HepG2 (cell line): Measurements from ENCODE around the gene MYOZ1. TPM values are rescaled to one million over a fixed set of nuclear protein-coding genes. Genes with fewer than 3 reads are reported as not detected.
A peak's percentile ranks its signal among the peaks of the same experiment; 100 is the strongest.

Experiments
- ATAC-seq: fragments of 200-7000 bp; cut with Tn5 transposase; 3 replicates; pipeline ENCODE4 v1.9.1; 2020; ENCODE audit warnings: mild to moderate bottlenecking, moderate library complexity
- BruUV-seq: library from RNA; stranded (reverse); fragments of 400-500 nt; replicated peaks from 2 replicates; lab custom pipeline; 2021; lab: Mats Ljungman, UMichigan
- CTCF ChIA-PET: fragments of 300-600 bp; formaldehyde crosslinking; extraction: SDS; loops from one replicate; lab custom pipeline; 2021; ENCODE audit warnings: low total read pairs, inconsistent platforms, low intra/inter-chr PET ratio; lab: Yijun Ruan, JAX
- POLR2A ChIA-PET: fragments of 350-600 bp; sonication (Branson Sonifier 250); formaldehyde crosslinking; loops from one replicate; lab custom pipeline; 2020; ENCODE audit warnings: antibody characterized with exemption, inconsistent platforms; lab: Yijun Ruan, JAX
- DNase-seq: peaks from one replicate; pipeline ENCODE4 v3.0.0-alpha.2; 2015; ENCODE audit warnings: low spot score
- FAIRE-seq: peaks from 3 replicates; lab custom pipeline; 2011; peaks lifted over from hg19 to GRCh38; lab: Jason Lieb, UNC
- H2AFZ ChIP-seq: one replicate; pipeline ENCODE4 v1.6.1; 2011; ENCODE audit warnings: low read length, inconsistent platforms
- H3K27ac ChIP-seq: fragments of 300-600 bp; 3 replicates; pipeline ENCODE4 v1.8.0; 2011; ENCODE audit warnings: mixed run types, mild to moderate bottlenecking, mixed read lengths, low read length, inconsistent platforms; ENCODE audit not compliant: insufficient read depth; ENCODE audit errors: extremely low read length
- H3K27me3 ChIP-seq, 2 experiments: fragments of 200-600 bp in 1 of 2; 2 replicates in 1 of 2; 3 replicates in 1 of 2; pipeline versions ENCODE4 v1.6.0 to v1.8.0; 2011; ENCODE audit warnings: low read length in 2 of 2, mild to moderate bottlenecking in 2 of 2, moderate library complexity in 2 of 2, inconsistent platforms in 1 of 2; ENCODE audit not compliant: insufficient read depth in 2 of 2, control insufficient read depth in 1 of 2
- H3K36me3 ChIP-seq, 2 experiments: fragments of 200-600 bp in 1 of 2; replicated peaks in 1 of 2; 2 replicates in 1 of 2; 3 replicates in 1 of 2; pipeline versions ENCODE4 v1.5.1 to v1.8.0; 2011; ENCODE audit warnings: low read length in 2 of 2, inconsistent platforms in 1 of 2; ENCODE audit not compliant: insufficient read depth in 2 of 2, control insufficient read depth in 1 of 2
- H3K4me1 ChIP-seq: 2 replicates; pipeline ENCODE4 v1.5.1; 2012; ENCODE audit warnings: low read length, inconsistent platforms; ENCODE audit not compliant: insufficient read depth
- H3K4me2 ChIP-seq: 2 replicates; pipeline ENCODE4 v1.6.0; 2011; ENCODE audit warnings: low read depth, low read length, inconsistent platforms
- H3K4me3 ChIP-seq, 3 experiments: fragments of 200-600 bp in 1 of 3; sonication (generic), shearing (Covaris generic) in 1 of 3; replicated peaks in 1 of 3; 2 replicates each; pipeline ENCODE4 v1.5.1; 2011 to 2016; ENCODE audit warnings: low read length in 3 of 3, inconsistent platforms in 2 of 3, low read depth in 2 of 3, mild to moderate bottlenecking in 2 of 3, control low read depth in 1 of 3, mixed read lengths in 1 of 3; ENCODE audit not compliant: insufficient read depth in 1 of 3
- H3K79me2 ChIP-seq: one replicate; pipeline ENCODE4 v1.6.1; 2011; ENCODE audit warnings: low read length, inconsistent platforms; ENCODE audit not compliant: insufficient read depth
- H3K9ac ChIP-seq: 2 replicates; pipeline ENCODE4 v1.6.0; 2011; ENCODE audit warnings: mild to moderate bottlenecking, low read depth, low read length, inconsistent platforms; ENCODE audit not compliant: insufficient read depth
- H3K9me3 ChIP-seq: 2 replicates; pipeline ENCODE4 v1.5.1; 2012; ENCODE audit warnings: mild to moderate bottlenecking, low read length
- H4K20me1 ChIP-seq: 2 replicates; pipeline ENCODE4 v1.6.0; 2011; ENCODE audit warnings: inconsistent platforms, mild to moderate bottlenecking, low read length, moderate library complexity; ENCODE audit not compliant: insufficient read depth
- ARNT ChIP-seq: fragments of 450-650 bp; IDR thresholded peaks from 2 replicates; pipeline ENCODE4 v1.6.1; 2017
- HMG20A ChIP-seq: IDR thresholded peaks from 2 replicates; pipeline ENCODE4 v1.6.1; 2016; ENCODE audit warnings: borderline replicate concordance
- ONECUT2 ChIP-seq: sonication (generic); formaldehyde crosslinking; IDR thresholded peaks from 2 replicates; pipeline ENCODE4 v1.4.0; 2020; ENCODE audit warnings: missing genetic modification reagents
- PATZ1 ChIP-seq: sonication (generic); formaldehyde crosslinking; IDR thresholded peaks from 2 replicates; pipeline ENCODE4 v1.4.0; 2020; ENCODE audit warnings: missing genetic modification reagents
- POLR2A ChIP-seq, 2 experiments: IDR thresholded peaks; 2 replicates each; pipeline ENCODE4 v1.6.1; 2011; ENCODE audit warnings: low read depth in 2 of 2, low read length in 2 of 2, mild to moderate bottlenecking in 1 of 2, moderate library complexity in 1 of 2; ENCODE audit not compliant: insufficient read depth in 1 of 2
- SOX13 ChIP-seq, 3 experiments: fragments of 450-650 bp in 1 of 3; sonication (generic) in 1 of 3; formaldehyde crosslinking in 1 of 3; IDR thresholded peaks in 2 of 3; conservative IDR thresholded peaks in 1 of 3; 2 replicates each; pipeline versions ENCODE4 v1.5.0 to v1.6.1; 2016 to 2020; ENCODE audit warnings: antibody characterized with exemption in 1 of 3, mild to moderate bottlenecking in 1 of 3, missing compliant biosample characterization in 1 of 3, missing genetic modification reagents in 1 of 3, moderate library complexity in 1 of 3
- XRCC5 ChIP-seq: fragments of 200-400 bp; formaldehyde crosslinking; optimal IDR thresholded peaks from 2 replicates; pipeline ENCODE3; 2017; ENCODE audit warnings: mild to moderate bottlenecking, low read length
- YEATS2 ChIP-seq: sonication (generic); formaldehyde crosslinking; IDR thresholded peaks from 2 replicates; pipeline ENCODE4 v1.4.0; 2020; ENCODE audit warnings: missing genetic modification reagents, borderline replicate concordance
- WGBS: methylation state at CpG from one replicate; pipeline ENCODE4 v1.1.6; 2017; ENCODE audit warnings: low lambda C conversion rate; 5-methylcytosine and 5-hydroxymethylcytosine counted together
- in situ Hi-C: cut with HindIII; loops from 2 replicates; pipeline ENCODE4 v1.10.0; 2017; ENCODE audit warnings: low pct_unique_long_range_greater_than_20kb; ENCODE audit not compliant: extremely low pct_ligation_motif_present
- intact Hi-C: fragments of 100-400 bp; cut with micrococcal nuclease; formaldehyde crosslinking; loops from one replicate; pipeline ENCODE4 v1.10.0; 2022; ENCODE audit not compliant: unreplicated experiment
- polyA plus RNA-seq, 8 experiments: library from polyadenylated mRNA; depleted of rRNA in 3 of 8; stranded (reverse) in 7 of 8; unstranded in 1 of 8; fragments of >200 nt; fragmentation: Illumina TruSeq in 4 of 8; extraction: Trizol in 4 of 8; gene quantifications; 2 replicates each; pipeline versions ENCODE4 v1.2.1 to v1.2.3, GENCODE V29; 2011 to 2016; ENCODE audit warnings: low read depth in 4 of 8, missing spikeins in 1 of 8, mixed read lengths in 1 of 8; ENCODE audit not compliant: insufficient read depth in 1 of 8
- total RNA-seq, 5 experiments: library from RNA; depleted of rRNA; stranded (reverse); fragments of >200 nt; fragmentation: Illumina TruSeq; extraction: Trizol; gene quantifications; 2 replicates each; pipeline ENCODE4 v1.2.3, GENCODE V29; 2016; ENCODE audit warnings: low read depth in 1 of 5

Gene MYOZ1
- total and polyA plus RNA-seq, 2 of the 13 experiments (the other 11 are each of a cell fraction or from before 2014, with no cell fraction given) = not detected

DNA sequence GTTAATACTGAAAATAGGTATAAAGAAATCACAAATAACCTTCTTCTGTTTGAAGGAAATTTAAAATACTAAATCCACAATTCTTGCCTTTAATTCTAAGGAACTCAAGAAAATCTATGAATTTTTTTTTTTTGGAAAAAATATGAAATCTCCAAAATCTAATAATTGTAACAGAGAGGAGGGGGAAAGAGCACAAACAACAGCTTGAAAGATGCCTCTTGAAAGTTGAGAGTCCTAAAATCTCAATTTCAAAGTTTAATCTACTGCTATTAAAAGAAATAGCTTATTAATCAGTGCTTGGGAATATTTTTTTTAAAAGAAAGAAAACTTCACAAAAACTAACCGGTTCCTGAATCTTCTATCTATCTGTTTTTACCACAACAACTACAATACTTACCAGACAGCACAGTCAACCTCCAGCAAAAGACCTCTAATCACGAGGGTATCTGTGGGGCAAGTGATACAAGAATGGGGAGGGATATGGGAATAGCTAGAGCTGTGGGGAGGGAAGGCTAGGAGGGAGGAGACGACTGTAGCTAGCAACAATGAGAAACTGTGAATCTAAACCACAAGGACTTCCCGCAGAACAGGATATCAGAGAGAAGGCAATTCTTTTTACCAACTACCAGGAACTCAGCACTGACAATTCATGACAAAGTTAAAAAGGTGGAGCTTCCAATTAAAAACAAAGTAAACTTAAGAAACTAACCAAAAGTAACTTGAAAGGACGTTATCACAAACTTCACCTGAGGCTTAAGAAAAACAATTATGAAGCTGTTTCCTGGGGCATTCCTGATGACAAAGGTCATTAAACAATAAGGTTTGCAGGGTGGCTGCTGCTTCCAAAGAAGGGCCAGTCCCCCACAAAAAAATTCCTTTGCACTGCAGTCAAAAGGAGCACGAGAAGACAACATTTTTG is 50.1 kb downstream of the MYOZ1 start, which contains the start of gene USP54 (continued):
- TF ChIP-seq YEATS2 (peak; percentile 13; the same call in 1 of the 2 replicates), ARNT (no peak), SOX13 (IDR thresholded peaks at IDR 0.05) (no peak), SOX13 (CRISPR knock-in tag; conservative IDR thresholded peaks at IDR 0.05 in 1 of 2, IDR thresholded peaks at IDR 0.05 in 1 of 2) (peak in 1 of 2 experiments; percentile 39; a peak in 2 of 4 replicates), POLR2A (IDR thresholded peaks at IDR 0.05; ENCODE audit: insufficient read depth in 1 of 2, low read depth in 2 of 2, low read length in 2 of 2) (peak in 1 of 2 experiments; percentile 53; a peak in 1 of 4 replicates), ONECUT2 (CRISPR knock-in tag) (no peak), PATZ1 (peak; percentile 41; the same call in 1 of the 2 replicates)

- H3K4me2 ChIP-seq = peak overlapping the region; percentile 26; the same call in 1 of the 2 replicates
- CTCF ChIA-PET = no interaction called here
- no peak overlapping the region for H3K4me3 ChIP-seq
- H3K36me3 ChIP-seq = no peaks in the 10 kb centered on the region
- no peak overlapping the region for H2AFZ ChIP-seq
- H3K79me2 ChIP-seq = peaks cover 19% of the 10 kb centered on the region
- in situ Hi-C loops (no loop called here), intact Hi-C loops (no loop called here)
- peaks cover 95% of the 10 kb centered on the region for H3K4me1 ChIP-seq
- H3K9me3 ChIP-seq = peaks cover 5% of the 10 kb centered on the region; the same call in 1 of the 2 replicates
- FAIRE-seq (no peak), ATAC-seq (no peak), DNase-seq (no peak)
- no peaks in the 10 kb centered on the region; a peak in 1 of 5 replicates for H3K27me3 ChIP-seq
- no peaks in the 10 kb centered on the region; the same call in 1 of the 2 replicates for H4K20me1 ChIP-seq
- no peak overlapping the region for H3K9ac ChIP-seq
- WGBS = 87% methylated on average over 3 of the region's 3 CpGs
- TF ChIP-seq HMG20A (CRISPR knock-in tag) (peak; percentile 22; the same call in 1 of the 2 replicates), XRCC5 (no peak)
- no TSS peak for BruUV-seq
- H3K27ac ChIP-seq = no peak overlapping the region
- POLR2A ChIA-PET = no interaction called here
These were observed 51.6 kb downstream of the MYOZ1 start for GRCh38 chr10:73589563-73590126.
